GM12891 (cell line): ENCODE results near the gene ZC3H12C.

Experiments used
- POLR2A ChIP-seq: IDR thresholded peaks from 2 replicates; pipeline ENCODE4 v1.6.1; 2011; ENCODE audit warnings: low read depth, low read length, control low read depth
- POLR2AphosphoS5 ChIP-seq: IDR thresholded peaks from 2 replicates; pipeline ENCODE4 v1.6.1; 2011; ENCODE audit warnings: low read depth, low read length, control low read depth
- POU2F2 ChIP-seq: IDR thresholded peaks from 2 replicates; pipeline ENCODE4 v1.6.1; 2011; ENCODE audit warnings: low read depth, mild to moderate bottlenecking, control low read depth, low read length, moderate library complexity
- TAF1 ChIP-seq: IDR thresholded peaks from 2 replicates; pipeline ENCODE4 v1.6.1; 2011; ENCODE audit warnings: low read depth, low read length, control low read depth

DNA sequence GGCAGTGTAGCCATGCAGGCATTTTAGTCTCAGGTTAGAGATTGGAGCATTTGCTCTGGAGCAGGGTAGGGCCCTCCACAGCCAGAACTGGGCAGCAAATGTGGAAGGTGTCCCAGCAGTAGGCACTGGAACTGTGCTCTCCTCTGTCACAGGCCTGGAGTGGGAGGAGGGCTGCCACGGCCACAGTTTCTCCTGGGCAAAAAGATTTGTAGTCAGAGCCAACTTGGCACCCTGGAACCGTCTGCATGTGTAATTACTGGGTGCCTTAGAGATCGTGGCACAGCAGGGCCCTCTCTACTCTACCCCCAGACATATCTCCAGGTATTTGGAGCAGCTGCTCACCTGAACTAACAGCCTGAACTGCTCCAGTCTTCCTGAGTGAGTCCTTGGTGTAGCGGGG is 93.7 kb downstream of the ZC3H12C start:
- TF ChIP-seq POLR2A = no peak
- TF ChIP-seq POLR2AphosphoS5 = no peak
- TF ChIP-seq TAF1 = no peak
- TF ChIP-seq POU2F2 = no peak
